ENCODE measurements around the gene CTSD.

DNA sequence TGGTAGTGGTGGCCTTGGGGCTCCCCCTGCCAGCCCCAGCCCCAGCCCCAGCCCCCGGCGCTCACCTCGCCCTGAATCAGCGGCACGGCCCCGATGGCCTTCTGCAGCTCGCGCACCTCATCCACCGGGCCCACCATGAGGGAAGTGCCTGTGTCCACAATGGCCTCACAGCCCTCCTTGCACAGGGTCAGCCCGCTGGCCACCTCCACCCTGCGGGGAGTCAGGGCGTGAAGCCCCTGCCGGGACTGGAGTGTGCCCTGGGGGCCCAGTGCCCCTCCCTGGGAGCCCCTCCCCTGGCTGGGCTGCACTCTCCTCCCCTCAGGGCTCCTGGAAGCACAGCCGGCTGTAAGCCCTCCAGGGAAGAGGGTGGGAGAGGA lies 9.8 kb downstream of the CTSD start:
- TF ChIP-seq, protein P1, sequence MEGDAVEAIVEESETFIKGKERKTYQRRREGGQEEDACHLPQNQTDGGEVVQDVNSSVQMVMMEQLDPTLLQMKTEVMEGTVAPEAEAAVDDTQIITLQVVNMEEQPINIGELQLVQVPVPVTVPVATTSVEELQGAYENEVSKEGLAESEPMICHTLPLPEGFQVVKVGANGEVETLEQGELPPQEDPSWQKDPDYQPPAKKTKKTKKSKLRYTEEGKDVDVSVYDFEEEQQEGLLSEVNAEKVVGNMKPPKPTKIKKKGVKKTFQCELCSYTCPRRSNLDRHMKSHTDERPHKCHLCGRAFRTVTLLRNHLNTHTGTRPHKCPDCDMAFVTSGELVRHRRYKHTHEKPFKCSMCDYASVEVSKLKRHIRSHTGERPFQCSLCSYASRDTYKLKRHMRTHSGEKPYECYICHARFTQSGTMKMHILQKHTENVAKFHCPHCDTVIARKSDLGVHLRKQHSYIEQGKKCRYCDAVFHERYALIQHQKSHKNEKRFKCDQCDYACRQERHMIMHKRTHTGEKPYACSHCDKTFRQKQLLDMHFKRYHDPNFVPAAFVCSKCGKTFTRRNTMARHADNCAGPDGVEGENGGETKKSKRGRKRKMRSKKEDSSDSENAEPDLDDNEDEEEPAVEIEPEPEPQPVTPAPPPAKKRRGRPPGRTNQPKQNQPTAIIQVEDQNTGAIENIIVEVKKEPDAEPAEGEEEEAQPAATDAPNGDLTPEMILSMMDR (IDR thresholded peaks at IDR 0.05), result no peak
- no peak for TF ChIP-seq POLR2A (IDR thresholded peaks at IDR 0.05)

Data from breast epithelium (tissue), 3 donors.